DND-41 (cell line): Measurements from ENCODE around the gene YPEL1.
A peak's percentile ranks its signal among the peaks of the same experiment; 100 is the strongest.

Experiments used
- ATAC-seq: fragments of 200-7000 bp; cut with Tn5 transposase; 3 replicates; pipeline ENCODE4 v1.9.1; 2021; ENCODE audit warnings: low read depth; ENCODE audit not compliant: insufficient read depth
- DNase-seq: peaks from one replicate; pipeline ENCODE4 v3.0.0-alpha.2; 2020
- H2AFZ ChIP-seq: 2 replicates; pipeline ENCODE4 v1.6.0; 2012; ENCODE audit warnings: low read depth, low read length
- H3K27ac ChIP-seq: 2 replicates; pipeline ENCODE4 v1.5.1; 2012; ENCODE audit warnings: low read length, inconsistent platforms
- H3K27me3 ChIP-seq: fragments of 200-600 bp; sonication (generic); 2 replicates; pipeline ENCODE4 v1.6.0; 2012; ENCODE audit warnings: low read length, mild to moderate bottlenecking, inconsistent platforms; ENCODE audit not compliant: insufficient read depth, poor library complexity
- H3K36me3 ChIP-seq: 2 replicates; pipeline ENCODE4 v1.5.1; 2012; ENCODE audit warnings: low read length, inconsistent platforms; ENCODE audit not compliant: insufficient read depth
- H3K4me1 ChIP-seq: 2 replicates; pipeline ENCODE4 v1.5.1; 2012; ENCODE audit warnings: mild to moderate bottlenecking, low read length; ENCODE audit not compliant: insufficient read depth
- H3K4me2 ChIP-seq: 2 replicates; pipeline ENCODE4 v1.6.0; 2012; ENCODE audit warnings: mild to moderate bottlenecking, moderate library complexity, low read length, inconsistent platforms; ENCODE audit not compliant: insufficient read depth
- H3K4me3 ChIP-seq, 2 experiments: fragments of 200-600 bp in 1 of 2; shearing (Covaris generic) in 1 of 2; 2 replicates each; pipeline ENCODE4 v1.5.1; 2012 to 2016; ENCODE audit warnings: inconsistent platforms in 2 of 2, low read length in 2 of 2, mild to moderate bottlenecking in 2 of 2, low read depth in 1 of 2, moderate library complexity in 1 of 2
- H3K79me2 ChIP-seq: 2 replicates; pipeline ENCODE4 v1.6.0; 2012; ENCODE audit warnings: low read length, inconsistent platforms; ENCODE audit not compliant: insufficient read depth
- H3K9ac ChIP-seq: 2 replicates; pipeline ENCODE4 v1.6.0; 2012; ENCODE audit warnings: low read depth, mild to moderate bottlenecking, inconsistent platforms, low read length, moderate library complexity
- H3K9me3 ChIP-seq: 2 replicates; pipeline ENCODE4 v1.5.1; 2012; ENCODE audit warnings: low read length, moderate library complexity, mild to moderate bottlenecking, inconsistent platforms; ENCODE audit not compliant: insufficient read depth, severe bottlenecking
- H4K20me1 ChIP-seq: 2 replicates; pipeline ENCODE4 v1.6.0; 2012; ENCODE audit warnings: low read length; ENCODE audit not compliant: insufficient read depth
- CTCF ChIP-seq: IDR thresholded peaks from 2 replicates; pipeline ENCODE4 v1.5.1; 2012; ENCODE audit warnings: borderline replicate concordance, low read length, moderate library complexity, mild to moderate bottlenecking; ENCODE audit not compliant: poor library complexity, severe bottlenecking; ENCODE audit errors: extremely low read depth
- EZH2 ChIP-seq: IDR thresholded peaks from 3 replicates; pipeline ENCODE4 v1.6.1; 2012; ENCODE audit warnings: borderline replicate concordance, low read depth, mild to moderate bottlenecking, moderate library complexity, low read length, inconsistent platforms; ENCODE audit not compliant: severe bottlenecking

Gene YPEL1

GRCh38 chr22:21758091-21758864 is 22.7 kb upstream of the YPEL1 start:
- Histone ChIP-seq H3K4me1 (no peaks in the 10 kb centered on the region), H3K4me2 (no peak overlapping the region), H3K27ac (no peak overlapping the region), H3K79me2 (no peaks in the 10 kb centered on the region), H3K36me3 (peaks cover 50% of the 10 kb centered on the region), H3K27me3 (no peaks in the 10 kb centered on the region), H3K9ac (no peak overlapping the region), H4K20me1 (no peaks in the 10 kb centered on the region), H2AFZ (no peak overlapping the region), H3K9me3 (no peaks in the 10 kb centered on the region), H3K4me3 (no peak overlapping the region)
- TF ChIP-seq EZH2 (no peak), CTCF (no peak)
- ATAC-seq = no peak
- no peak for DNase-seq

GRCh38 chr22:21755851-21756284 is 20.3 kb upstream of the YPEL1 start:
- no peaks in the 10 kb centered on the region for H4K20me1 ChIP-seq
- no peak overlapping the region for H3K27ac ChIP-seq
- DNase-seq (no peak), ATAC-seq (no peak)
- H3K27me3 ChIP-seq = no peaks in the 10 kb centered on the region
- TF ChIP-seq CTCF = no peak
- no peak for TF ChIP-seq EZH2
- no peaks in the 10 kb centered on the region for H3K9me3 ChIP-seq
- H3K4me3 ChIP-seq = no peak overlapping the region
- no peaks in the 10 kb centered on the region for H3K79me2 ChIP-seq
- H3K4me1 ChIP-seq = no peaks in the 10 kb centered on the region
- H3K36me3 ChIP-seq = peaks cover 28% of the 10 kb centered on the region
- H3K4me2 ChIP-seq = no peak overlapping the region
- no peak overlapping the region for H2AFZ ChIP-seq
- no peak overlapping the region for H3K9ac ChIP-seq

- Histone ChIP-seq H3K27ac (no peak overlapping the region), H3K4me1 (no peaks in the 10 kb centered on the region), H2AFZ (no peak overlapping the region), H3K4me3 (no peak overlapping the region), H3K36me3 (peaks cover 15% of the 10 kb centered on the region), H3K27me3 (no peaks in the 10 kb centered on the region), H3K9ac (no peak overlapping the region), H4K20me1 (no peaks in the 10 kb centered on the region), H3K4me2 (no peak overlapping the region), H3K9me3 (no peaks in the 10 kb centered on the region), H3K79me2 (no peaks in the 10 kb centered on the region)
- DNase-seq = no peak
- no peak for TF ChIP-seq EZH2
- TF ChIP-seq CTCF = no peak
- ATAC-seq = peak; percentile 41; the same call in 1 of the 3 replicates
Measured at GRCh38 chr22:21754523-21754922, 18.9 kb upstream of the YPEL1 start.
